Measurements from ENCODE around the gene SEMA5B. TPM values are rescaled to one million over a fixed set of nuclear protein-coding genes. Genes with fewer than 3 reads are reported as not detected.

Gene SEMA5B
- polyA plus RNA-seq, 1 donor from 2014 or later: not detected

GRCh38 chr3:122873741-122874515 lies 153.6 kb downstream of the SEMA5B start:
- Mint-ChIP-seq H3K36me3 (peaks cover 14% of the 10 kb centered on the region), H3K9me3 (no peaks in the 10 kb centered on the region), H3K4me1 (peaks cover 5 to 7% (median 6%) of the 10 kb centered on the region in 3 donors), H3K27ac (no peak overlapping the region), H3K27me3 (no peaks in the 10 kb centered on the region), H3K4me3 (no peak overlapping the region)

GRCh38 chr3:122868322-122868721 lies 159.2 kb downstream of the SEMA5B start:
- Mint-ChIP-seq H3K27ac (no peak overlapping the region), H3K36me3 (peaks cover 12% of the 10 kb centered on the region), H3K4me3 (no peak overlapping the region), H3K4me1 (peaks cover 0 to 2% (median 0%) of the 10 kb centered on the region in 3 donors), H3K27me3 (no peaks in the 10 kb centered on the region), H3K9me3 (no peaks in the 10 kb centered on the region)

- peaks cover 17% of the 10 kb centered on the region for H3K36me3 Mint-ChIP-seq
- H3K9me3 Mint-ChIP-seq: no peaks in the 10 kb centered on the region
- no peak overlapping the region for H3K27ac Mint-ChIP-seq
- no peaks in the 10 kb centered on the region for H3K27me3 Mint-ChIP-seq
- H3K4me3 Mint-ChIP-seq: no peak overlapping the region
- H3K4me1 Mint-ChIP-seq: peaks cover 0 to 2% (median 0%) of the 10 kb centered on the region in 3 donors
These were observed 163.1 kb downstream of the SEMA5B start for GRCh38 chr3:122864498-122864897.

- Mint-ChIP-seq H3K4me1 (peaks cover 0 to 2% (median 0%) of the 10 kb centered on the region in 3 donors), H3K9me3 (no peaks in the 10 kb centered on the region), H3K27me3 (no peaks in the 10 kb centered on the region), H3K27ac (no peak overlapping the region), H3K4me3 (no peak overlapping the region), H3K36me3 (peaks cover 17% of the 10 kb centered on the region)
These were observed 165.2 kb downstream of the SEMA5B start for GRCh38 chr3:122862381-122862780.

Other genes starting within 250 kb of the SEMA5B start
- gene HSPBAP1, start 233.9 kb downstream of the SEMA5B start, polyA plus RNA-seq: 8.8 TPM
- 1.6 TPM for gene SLC49A4, start 232.7 kb downstream of the SEMA5B start, polyA plus RNA-seq
- 4.2 TPM for gene PDIA5, start 39.3 kb upstream of the SEMA5B start, polyA plus RNA-seq
- gene SEC22A, start 174.2 kb upstream of the SEMA5B start, polyA plus RNA-seq: 10.9 TPM